ENCODE results near the gene RRAS2.

DNA sequence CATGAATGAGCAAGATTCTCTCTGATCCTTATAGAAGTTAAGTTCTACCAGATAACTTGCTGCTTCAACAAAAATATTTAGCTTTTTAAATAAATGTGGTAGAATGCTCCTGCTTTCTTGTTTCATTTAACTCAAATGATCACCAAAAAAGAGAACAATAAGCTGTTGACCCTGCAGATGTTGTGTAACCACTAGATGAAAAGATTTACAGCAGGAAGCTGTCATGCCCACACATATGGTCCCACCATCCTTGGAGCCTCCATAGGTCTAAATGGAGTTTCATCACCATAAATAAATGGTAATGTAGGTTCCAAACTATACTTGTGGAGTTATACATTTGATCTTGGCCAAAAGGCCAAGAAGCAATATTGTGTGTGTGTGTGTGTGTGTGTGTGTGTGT is 118.8 kb downstream of the RRAS2 start:
- TF ChIP-seq, protein P1, sequence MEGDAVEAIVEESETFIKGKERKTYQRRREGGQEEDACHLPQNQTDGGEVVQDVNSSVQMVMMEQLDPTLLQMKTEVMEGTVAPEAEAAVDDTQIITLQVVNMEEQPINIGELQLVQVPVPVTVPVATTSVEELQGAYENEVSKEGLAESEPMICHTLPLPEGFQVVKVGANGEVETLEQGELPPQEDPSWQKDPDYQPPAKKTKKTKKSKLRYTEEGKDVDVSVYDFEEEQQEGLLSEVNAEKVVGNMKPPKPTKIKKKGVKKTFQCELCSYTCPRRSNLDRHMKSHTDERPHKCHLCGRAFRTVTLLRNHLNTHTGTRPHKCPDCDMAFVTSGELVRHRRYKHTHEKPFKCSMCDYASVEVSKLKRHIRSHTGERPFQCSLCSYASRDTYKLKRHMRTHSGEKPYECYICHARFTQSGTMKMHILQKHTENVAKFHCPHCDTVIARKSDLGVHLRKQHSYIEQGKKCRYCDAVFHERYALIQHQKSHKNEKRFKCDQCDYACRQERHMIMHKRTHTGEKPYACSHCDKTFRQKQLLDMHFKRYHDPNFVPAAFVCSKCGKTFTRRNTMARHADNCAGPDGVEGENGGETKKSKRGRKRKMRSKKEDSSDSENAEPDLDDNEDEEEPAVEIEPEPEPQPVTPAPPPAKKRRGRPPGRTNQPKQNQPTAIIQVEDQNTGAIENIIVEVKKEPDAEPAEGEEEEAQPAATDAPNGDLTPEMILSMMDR (conservative IDR thresholded peaks at IDR 0.05): no peak
- no peak for TF ChIP-seq EZH2 (IDR thresholded peaks at IDR 0.05; ENCODE audit: low read depth)
